Measurements from ENCODE around the gene YY1AP1.
"Not testable (repeated sequence)": the region's sequence is repeated elsewhere in the genome, so short reads cannot be mapped to it uniquely, and the experiment has no call there.

The YY1AP1 gene

GRCh38 chr1:155688324-155689080 is at the start of gene YY1AP1:
Gene YY1AP1 (minus strand): TSS chr1:155688774. CDS start chr1:155680436, 8,338 bp downstream.
- peak; percentile 93 for DNase-seq

- peak; percentile 81 for DNase-seq
Observed at GRCh38 chr1:155729031-155729898, 40.7 kb upstream of the YY1AP1 start.

GRCh38 chr1:155725142-155725541 is 36.6 kb upstream of the YY1AP1 start:
- DNase-seq = no peak

- DNase-seq = no peak
Observed at GRCh38 chr1:155719703-155720102, 31.1 kb upstream of the YY1AP1 start.

- DNase-seq = not testable (repeated sequence)
Observed at GRCh38 chr1:155718524-155719115, 30.0 kb upstream of the YY1AP1 start.

GRCh38 chr1:155717041-155717440 is 28.5 kb upstream of the YY1AP1 start:
- DNase-seq = no peak

- no peak for DNase-seq
Observed at GRCh38 chr1:155715777-155716176, 27.2 kb upstream of the YY1AP1 start.

GRCh38 chr1:155715056-155715455 is 26.5 kb upstream of the YY1AP1 start:
- DNase-seq = not testable (repeated sequence)

GRCh38 chr1:155713075-155713474 is 24.5 kb upstream of the YY1AP1 start:
- no peak for DNase-seq

- peak; percentile 39 for DNase-seq
Observed at GRCh38 chr1:155712636-155713035, 24.1 kb upstream of the YY1AP1 start.

- DNase-seq = not testable (repeated sequence)
Observed at GRCh38 chr1:155711457-155711856, 22.9 kb upstream of the YY1AP1 start.

- no peak for DNase-seq
Observed at GRCh38 chr1:155709391-155709790, 20.8 kb upstream of the YY1AP1 start.

GRCh38 chr1:155706139-155706538 is 17.6 kb upstream of the YY1AP1 start:
- DNase-seq = no peak

GRCh38 chr1:155704414-155704813 is 15.8 kb upstream of the YY1AP1 start:
- DNase-seq = not testable (repeated sequence)

GRCh38 chr1:155703216-155703615 is 14.6 kb upstream of the YY1AP1 start:
- no peak for DNase-seq

GRCh38 chr1:155701675-155702074 is 13.1 kb upstream of the YY1AP1 start:
- DNase-seq = not testable (repeated sequence)

- peak; percentile 86 for DNase-seq
Observed at GRCh38 chr1:155699062-155699461, 10.5 kb upstream of the YY1AP1 start.

- no peak for DNase-seq
Observed at GRCh38 chr1:155698382-155699038, 9.9 kb upstream of the YY1AP1 start.

GRCh38 chr1:155697616-155698015 is 9.0 kb upstream of the YY1AP1 start:
- not testable (repeated sequence) for DNase-seq

- no peak for DNase-seq
Observed at GRCh38 chr1:155697046-155697445, 8.5 kb upstream of the YY1AP1 start.

GRCh38 chr1:155696524-155696923 is 8.0 kb upstream of the YY1AP1 start:
- DNase-seq = no peak

GRCh38 chr1:155695608-155696007 is 7.0 kb upstream of the YY1AP1 start:
- DNase-seq = no peak

GRCh38 chr1:155695072-155695471 is 6.5 kb upstream of the YY1AP1 start:
- no peak for DNase-seq
